Mucosa of descending colon (tissue), 3 donors: ENCODE measurements around the gene NDFIP2. TPM values are rescaled to one million over a fixed set of nuclear protein-coding genes. Genes with fewer than 3 reads are reported as not detected.

ENCODE experiments used
- ATAC-seq: fragments of 200-7000 bp; cut with Tn5 transposase; one replicate; pipeline ENCODE4 v1.9.1; 2020; ENCODE audit warnings: mild to moderate bottlenecking, moderate library complexity
- DNase-seq, 3 donors: peaks; one replicate each; pipeline ENCODE4 v3.0.0-alpha.2; 2020
- H3K36me3 ChIP-seq: fragments of 200-600 bp; one replicate; pipeline ENCODE4 v1.8.0; 2021; ENCODE audit warnings: low read depth, mild to moderate bottlenecking
- H3K4me1 ChIP-seq: fragments of 200-600 bp; one replicate; pipeline ENCODE4 v1.8.0; 2021; ENCODE audit warnings: low read depth, mild to moderate bottlenecking
- H3K4me3 ChIP-seq: fragments of 200-600 bp; one replicate; pipeline ENCODE4 v1.8.0; 2021; ENCODE audit warnings: mild to moderate bottlenecking
- H3K9me3 ChIP-seq: fragments of 200-600 bp; one replicate; pipeline ENCODE4 v1.8.0; 2021; ENCODE audit warnings: mild to moderate bottlenecking
- CTCF ChIP-seq: fragments of 200-600 bp; IDR thresholded peaks from one replicate; pipeline ENCODE4 v1.8.0; 2022; ENCODE audit warnings: antibody characterized with exemption, mild to moderate bottlenecking
- intact Hi-C, 2 donors: fragments of 100-400 bp; cut with DNase I in 1 of 2; cut with micrococcal nuclease in 1 of 2; formaldehyde crosslinking; loops; one replicate each; pipeline versions ENCODE4 v1.11.0 to v1.11.1; 2022; cut with DNase I, micrococcal nuclease
- long read RNA-seq, 2 donors: library from polyadenylated mRNA; unstranded; transcript quantifications; one replicate each; pipeline ENCODE4 v2.0.0, GENCODE V29; 2019 to 2021
- total RNA-seq, 3 donors: library from RNA; stranded (reverse); fragmentation: NEBNext Ultra II Directional in 2 of 3; extraction: Animal tissue kit (Norgen Biotek cat#: 25700) in 2 of 3; gene quantifications; one replicate each; pipeline versions ENCODE4 v1.2.1 to v1.2.4, GENCODE V29; 2021 to 2023
- donor health status: DM: no; HTN: no; CAD: no; lungs with moderate emphysema.
- donor health status: DM: no; HTN: no; CAD: no.
- donor health status: DM: no; HTN: yes; CAD: no.

Gene NDFIP2, protein sequence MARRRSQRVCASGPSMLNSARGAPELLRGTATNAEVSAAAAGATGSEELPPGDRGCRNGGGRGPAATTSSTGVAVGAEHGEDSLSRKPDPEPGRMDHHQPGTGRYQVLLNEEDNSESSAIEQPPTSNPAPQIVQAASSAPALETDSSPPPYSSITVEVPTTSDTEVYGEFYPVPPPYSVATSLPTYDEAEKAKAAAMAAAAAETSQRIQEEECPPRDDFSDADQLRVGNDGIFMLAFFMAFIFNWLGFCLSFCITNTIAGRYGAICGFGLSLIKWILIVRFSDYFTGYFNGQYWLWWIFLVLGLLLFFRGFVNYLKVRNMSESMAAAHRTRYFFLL
- 100 to 1,000 TPM in 2 of 3 donors, 10 to 100 TPM in 1; 64.9 to 141 (median 136) TPM for total RNA-seq
- long read RNA-seq, donor 1, full-length matches to known transcripts, result 103 of 117 reads
- long read RNA-seq, donor 1, partial matches to known transcripts, result 4 of 117 reads
- long read RNA-seq, donor 1, other reads (novel, unspliced or antisense), result 10 of 117 reads
- long read RNA-seq, donor 2, full-length matches to known transcripts, result 102 of 125 reads
- long read RNA-seq, donor 2, partial matches to known transcripts, result 5 of 125 reads
- long read RNA-seq, donor 2, other reads (novel, unspliced or antisense), result 18 of 125 reads

DNA sequence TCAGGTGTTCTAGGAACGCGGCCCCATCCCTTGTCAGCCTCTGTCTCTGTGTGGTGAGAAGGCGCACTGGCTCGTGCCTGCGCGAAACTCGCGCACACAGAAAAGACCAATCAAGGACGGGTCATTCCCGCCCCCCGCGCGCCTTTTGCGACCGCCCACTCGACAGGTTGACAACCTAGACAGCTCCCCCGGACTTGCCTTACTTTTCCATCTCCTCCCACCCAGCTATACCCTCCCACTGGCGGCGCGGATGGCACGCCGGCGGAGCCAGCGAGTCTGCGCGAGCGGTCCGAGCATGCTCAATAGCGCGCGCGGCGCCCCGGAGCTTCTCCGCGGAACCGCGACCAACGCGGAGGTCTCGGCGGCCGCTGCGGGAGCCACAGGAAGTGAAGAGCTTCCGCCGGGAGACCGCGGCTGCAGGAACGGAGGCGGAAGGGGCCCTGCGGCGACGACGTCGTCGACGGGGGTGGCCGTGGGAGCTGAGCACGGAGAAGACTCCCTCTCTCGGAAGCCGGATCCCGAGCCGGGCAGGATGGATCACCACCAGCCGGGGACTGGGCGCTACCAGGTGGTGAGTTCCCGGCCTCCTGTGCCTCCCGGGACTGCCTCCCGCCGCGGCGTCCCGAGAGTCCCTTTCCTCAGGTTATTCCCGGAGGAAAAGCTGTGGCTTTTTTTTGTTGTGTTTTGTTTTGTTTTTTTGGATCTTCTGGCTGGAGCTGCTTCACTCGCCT, at the start of gene NDFIP2:
NDFIP2 (plus strand) TSS at position 202 of the 731 bp plus-strand sequence; CDS start at position 251, 49 bp downstream.
- peak; percentile 3 for TF ChIP-seq CTCF
- intact Hi-C loops, result no loop called here

DNA sequence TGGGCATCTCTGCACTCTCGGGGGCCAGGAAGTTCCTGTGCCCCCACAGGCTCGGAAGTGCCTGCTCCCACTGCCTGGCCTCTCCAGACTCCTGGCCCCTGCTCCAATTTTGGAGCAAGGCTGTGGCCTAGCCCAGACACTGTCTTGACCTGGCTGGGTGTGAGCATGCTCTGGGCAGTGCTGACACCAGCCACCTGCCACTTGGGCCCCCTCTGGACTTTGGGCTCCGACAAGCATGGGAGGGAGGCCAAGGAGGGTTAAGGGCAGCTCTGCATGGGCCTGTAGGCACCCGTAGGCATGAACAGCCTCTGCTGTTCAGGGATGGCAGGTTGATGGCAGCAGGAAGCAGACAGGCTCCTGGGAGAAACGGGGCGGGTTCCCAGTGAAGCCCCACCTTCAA, 48.9 kb upstream of the NDFIP2 start:
- intact Hi-C loops, result no loop called here
- DNase-seq (no peak), ATAC-seq (no peak)
- Histone ChIP-seq H3K36me3 (no peaks in the 10 kb centered on the region), H3K4me1 (no peaks in the 10 kb centered on the region), H3K4me3 (no peak overlapping the region), H3K9me3 (no peaks in the 10 kb centered on the region)
- no peak for TF ChIP-seq CTCF

More for the DNA sequence above, at the start of gene NDFIP2:
- H3K4me3 ChIP-seq, result peak within 1 kb of the TSS; percentile 80
- H3K4me1 ChIP-seq, result peaks cover 39% of the 10 kb centered on the region
- DNase-seq (peak; percentile 91 to 96 (median 92)), ATAC-seq (peak; percentile 88)
- H3K9me3 ChIP-seq, result no peaks in the 10 kb centered on the region
- no peaks in the 10 kb centered on the region for H3K36me3 ChIP-seq

- ATAC-seq, result no peak
- H3K4me1 ChIP-seq, result no peaks in the 10 kb centered on the region
- H3K9me3 ChIP-seq, result no peaks in the 10 kb centered on the region
- TF ChIP-seq CTCF, result no peak
- intact Hi-C loops, result no loop called here
- H3K36me3 ChIP-seq, result no peaks in the 10 kb centered on the region
- no peak for DNase-seq
- H3K4me3 ChIP-seq, result no peak overlapping the region
Measured at GRCh38 chr13:79432992-79433391, 48.0 kb upstream of the NDFIP2 start.

DNA sequence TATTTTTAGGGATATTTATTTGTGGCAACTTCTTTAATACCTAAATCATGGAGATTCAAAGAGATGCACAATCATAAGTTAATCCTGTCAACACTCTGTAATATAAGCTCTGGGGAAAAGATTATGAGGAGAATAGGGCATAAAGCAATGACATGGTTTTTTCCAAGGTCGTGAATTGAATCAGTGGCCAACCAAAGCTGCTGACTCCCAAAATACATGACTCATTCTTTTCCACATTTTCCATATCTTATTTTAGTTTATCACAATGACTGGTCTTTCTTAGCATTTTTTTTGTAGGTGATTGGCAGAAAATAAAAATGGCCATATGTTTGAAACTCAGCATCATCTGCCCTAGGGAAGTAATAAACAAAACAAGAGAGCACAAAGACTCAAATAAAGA, 46.4 kb upstream of the NDFIP2 start:
- Histone ChIP-seq H3K9me3 (no peaks in the 10 kb centered on the region), H3K4me3 (no peak overlapping the region), H3K36me3 (no peaks in the 10 kb centered on the region), H3K4me1 (peaks cover 3% of the 10 kb centered on the region)
- DNase-seq, result no peak
- no peak for TF ChIP-seq CTCF
- no peak for ATAC-seq
- intact Hi-C loops, result no loop called here

GRCh38 chr13:79435561-79435990, 45.4 kb upstream of the NDFIP2 start:
- H3K9me3 ChIP-seq, result no peaks in the 10 kb centered on the region
- no peak overlapping the region for H3K4me3 ChIP-seq
- peaks cover 12% of the 10 kb centered on the region for H3K4me1 ChIP-seq
- DNase-seq (peak in 1 of 3 donors; percentile 34), ATAC-seq (peak; percentile 97)
- intact Hi-C loops, result no loop called here
- TF ChIP-seq CTCF, result no peak
- H3K36me3 ChIP-seq, result no peaks in the 10 kb centered on the region
